ENCODE data around the gene GPX4. TPM values are rescaled to one million over a fixed set of nuclear protein-coding genes. Genes with fewer than 3 reads are reported as not detected.

GPX4 gene
- total RNA-seq, 1 donor from 2014 or later: 245 TPM

DNA sequence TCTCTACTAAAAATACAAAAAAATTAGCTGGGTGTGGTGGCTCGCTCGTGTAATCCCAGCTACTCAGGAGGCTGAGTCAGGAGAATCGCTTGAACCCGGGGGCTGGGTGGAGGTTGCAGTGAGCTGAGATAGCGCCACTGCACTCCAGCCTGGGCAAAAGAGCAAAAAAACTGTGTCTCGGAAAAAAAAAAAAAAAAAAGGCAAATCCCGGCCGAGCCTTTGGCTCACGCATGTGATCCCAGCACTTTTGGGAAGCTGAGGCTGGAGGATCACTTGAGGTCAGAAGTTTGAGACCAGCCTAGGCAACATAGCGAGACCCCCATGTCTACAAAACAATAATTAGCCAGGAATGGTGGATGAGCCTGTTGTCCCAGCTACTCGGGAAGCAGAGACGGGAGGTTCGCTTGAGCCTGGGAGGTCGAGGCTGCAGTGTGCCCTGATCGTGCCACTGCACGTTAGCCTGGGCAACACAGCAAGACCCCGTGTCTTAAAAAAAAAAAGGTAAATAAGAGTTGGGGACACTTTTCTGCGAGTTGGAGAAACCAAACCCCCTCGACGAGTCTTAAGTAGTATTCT is 574 bp upstream of the GPX4 start:
- no peak for DNase-seq (ENCODE audit: low spot score)
- Mint-ChIP-seq H3K27ac (ENCODE audit: unreplicated experiment) (peak overlapping the region; percentile 98), H3K4me1 (ENCODE audit: low read depth) (peaks cover 59% of the 10 kb centered on the region), H3K4me3 (ENCODE audit: unreplicated experiment) (peak overlapping the region; percentile 58), H3K27me3 (ENCODE audit: low read depth) (no peaks in the 10 kb centered on the region), H3K9me3 (ENCODE audit: low read depth) (peaks cover 2% of the 10 kb centered on the region), H3K36me3 (ENCODE audit: low read depth) (peaks cover 1% of the 10 kb centered on the region)
- TF ChIP-seq, protein P1, sequence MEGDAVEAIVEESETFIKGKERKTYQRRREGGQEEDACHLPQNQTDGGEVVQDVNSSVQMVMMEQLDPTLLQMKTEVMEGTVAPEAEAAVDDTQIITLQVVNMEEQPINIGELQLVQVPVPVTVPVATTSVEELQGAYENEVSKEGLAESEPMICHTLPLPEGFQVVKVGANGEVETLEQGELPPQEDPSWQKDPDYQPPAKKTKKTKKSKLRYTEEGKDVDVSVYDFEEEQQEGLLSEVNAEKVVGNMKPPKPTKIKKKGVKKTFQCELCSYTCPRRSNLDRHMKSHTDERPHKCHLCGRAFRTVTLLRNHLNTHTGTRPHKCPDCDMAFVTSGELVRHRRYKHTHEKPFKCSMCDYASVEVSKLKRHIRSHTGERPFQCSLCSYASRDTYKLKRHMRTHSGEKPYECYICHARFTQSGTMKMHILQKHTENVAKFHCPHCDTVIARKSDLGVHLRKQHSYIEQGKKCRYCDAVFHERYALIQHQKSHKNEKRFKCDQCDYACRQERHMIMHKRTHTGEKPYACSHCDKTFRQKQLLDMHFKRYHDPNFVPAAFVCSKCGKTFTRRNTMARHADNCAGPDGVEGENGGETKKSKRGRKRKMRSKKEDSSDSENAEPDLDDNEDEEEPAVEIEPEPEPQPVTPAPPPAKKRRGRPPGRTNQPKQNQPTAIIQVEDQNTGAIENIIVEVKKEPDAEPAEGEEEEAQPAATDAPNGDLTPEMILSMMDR (IDR thresholded peaks at IDR 0.05): no peak

GRCh38 chr19:1104311-1105007 is 665 bp downstream of the GPX4 start:
- TF ChIP-seq, protein P1 (IDR thresholded peaks at IDR 0.05): no peak
- Mint-ChIP-seq H3K27ac (ENCODE audit: unreplicated experiment) (peak overlapping the region; percentile 78), H3K27me3 (ENCODE audit: low read depth) (no peaks in the 10 kb centered on the region), H3K9me3 (ENCODE audit: low read depth) (peaks cover 2% of the 10 kb centered on the region), H3K4me3 (ENCODE audit: unreplicated experiment) (peak overlapping the region; percentile 77), H3K36me3 (ENCODE audit: low read depth) (peaks cover 1% of the 10 kb centered on the region), H3K4me1 (ENCODE audit: low read depth) (peaks cover 51% of the 10 kb centered on the region)
- no peak for DNase-seq (ENCODE audit: low spot score)

GRCh38 chr19:1105008-1105872 is 1.4 kb downstream of the GPX4 start:
- DNase-seq (ENCODE audit: low spot score): no peak
- TF ChIP-seq, protein P1 (IDR thresholded peaks at IDR 0.05): peak; percentile 14
- Mint-ChIP-seq H3K4me1 (ENCODE audit: low read depth) (peaks cover 45% of the 10 kb centered on the region), H3K4me3 (ENCODE audit: unreplicated experiment) (peak overlapping the region; percentile 77), H3K27me3 (ENCODE audit: low read depth) (no peaks in the 10 kb centered on the region), H3K36me3 (ENCODE audit: low read depth) (peaks cover 1% of the 10 kb centered on the region), H3K9me3 (ENCODE audit: low read depth) (no peaks in the 10 kb centered on the region), H3K27ac (ENCODE audit: unreplicated experiment) (peak overlapping the region; percentile 78)

DNA sequence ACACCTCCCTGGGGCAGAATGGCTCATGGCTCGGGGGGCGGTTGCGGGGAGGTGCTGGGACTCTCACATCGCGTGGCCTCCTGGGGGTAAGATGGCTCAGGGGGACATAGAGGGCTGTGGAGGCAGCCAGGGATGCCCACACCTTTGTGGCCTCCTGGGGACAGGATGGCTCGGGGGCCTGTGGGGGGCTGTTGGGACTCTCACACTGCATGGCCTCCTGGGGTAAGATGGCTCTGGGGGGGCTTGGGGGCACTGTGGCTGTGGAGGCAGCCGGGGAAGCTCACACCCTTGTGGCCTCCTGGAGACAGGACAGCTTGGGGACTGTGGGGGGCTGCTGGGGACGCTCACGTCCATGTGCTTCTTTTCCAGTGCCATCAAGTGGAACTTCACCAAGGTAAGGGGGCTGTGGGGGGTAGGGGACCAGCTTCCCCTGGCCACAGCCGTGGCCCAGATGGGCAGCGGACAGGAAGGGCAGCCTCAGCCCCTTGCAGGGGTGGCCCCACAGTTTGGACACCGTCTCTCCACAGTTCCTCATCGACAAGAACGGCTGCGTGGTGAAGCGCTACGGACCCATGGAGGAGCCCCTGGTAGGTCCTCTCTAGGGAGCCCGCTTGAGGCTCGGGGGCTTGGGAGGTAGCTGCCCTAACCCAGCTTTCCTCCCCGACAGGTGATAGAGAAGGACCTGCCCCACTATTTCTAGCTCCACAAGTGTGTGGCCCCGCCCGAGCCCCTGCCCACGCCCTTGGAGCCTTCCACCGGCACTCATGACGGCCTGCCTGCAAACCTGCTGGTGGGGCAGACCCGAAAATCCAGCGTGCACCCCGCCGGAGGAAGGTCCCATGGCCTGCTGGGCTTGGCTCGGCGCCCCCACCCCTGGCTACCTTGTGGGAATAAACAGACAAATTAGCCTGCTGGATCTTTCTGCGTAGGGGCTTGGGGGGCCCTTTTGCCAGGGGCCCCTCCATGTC is 2.4 kb downstream of the GPX4 start:
- H3K36me3 Mint-ChIP-seq (ENCODE audit: low read depth): peaks cover 1% of the 10 kb centered on the region
- peak overlapping the region; percentile 8 for H3K27ac Mint-ChIP-seq (ENCODE audit: unreplicated experiment)

More for the DNA sequence above, 2.4 kb downstream of the GPX4 start:
- Mint-ChIP-seq H3K9me3 (ENCODE audit: low read depth) (no peaks in the 10 kb centered on the region), H3K4me3 (ENCODE audit: unreplicated experiment) (peak overlapping the region; percentile 77), H3K4me1 (ENCODE audit: low read depth) (peaks cover 43% of the 10 kb centered on the region), H3K27me3 (ENCODE audit: low read depth) (no peaks in the 10 kb centered on the region)
- no peak for DNase-seq (ENCODE audit: low spot score)
- TF ChIP-seq, protein P1 (IDR thresholded peaks at IDR 0.05): no peak

All from chondrocyte (in vitro differentiated cells).